Body of pancreas (tissue), 4 donors: Measurements from ENCODE around the gene CCL11. TPM values are rescaled to one million over a fixed set of nuclear protein-coding genes. Genes with fewer than 3 reads are reported as not detected.

Experiments used
- ATAC-seq: fragments of 150-250 bp; one replicate; pipeline ENCODE4 v1.9.1; 2016
- DNase-seq, 4 donors: peaks; one replicate each; pipeline ENCODE4 v3.0.0-alpha.2; 2019
- H3K27ac ChIP-seq, 4 donors: fragments of 200-600 bp; sonication (generic); 1 replicate in 3 of 4; 2 replicates in 1 of 4; pipeline versions ENCODE4 v1.5.1 to v1.6.1; 2016 to 2019; ENCODE audit warnings: mild to moderate bottlenecking in 1 of 4, mixed read lengths in 1 of 4, moderate library complexity in 1 of 4
- H3K27me3 ChIP-seq, 2 donors: fragments of 200-600 bp; sonication (generic); one replicate each; pipeline ENCODE4 v1.6.0; 2016; ENCODE audit warnings: mild to moderate bottlenecking in 1 of 2
- H3K36me3 ChIP-seq, 2 donors: fragments of 200-600 bp; sonication (generic); replicated peaks in 1 of 2; 2 replicates each; pipeline ENCODE4 v1.5.1; 2016; ENCODE audit warnings: low read depth in 2 of 2; ENCODE audit not compliant: insufficient read depth in 1 of 2
- H3K4me1 ChIP-seq: fragments of 200-600 bp; sonication (generic); one replicate; pipeline ENCODE4 v1.6.0; 2016
- H3K4me3 ChIP-seq, 2 donors: fragments of 200-600 bp; sonication (generic); 1 replicate in 1 of 2; 2 replicates in 1 of 2; pipeline ENCODE4 v1.5.1; 2016 to 2019
- H3K9me3 ChIP-seq, 3 donors: fragments of 200-600 bp; sonication (generic); 1 replicate in 2 of 3; 2 replicates in 1 of 3; pipeline ENCODE4 v1.5.1; 2016
- POLR2A ChIP-seq, 3 donors: fragments of 450-650 bp; IDR thresholded peaks; one replicate each; pipeline ENCODE4 v1.6.1; 2016; ENCODE audit warnings: antibody characterized with exemption in 3 of 3, mild to moderate bottlenecking in 2 of 3
- WGBS, 2 donors: methylation state at CpG; one replicate each; pipeline ENCODE4 v1.1.5; 2017; 5-methylcytosine and 5-hydroxymethylcytosine counted together
- intact Hi-C: fragments of 100-400 bp; cut with DNase I; formaldehyde crosslinking; loops from one replicate; pipeline ENCODE4 v1.15.1; 2023
- total RNA-seq, 2 donors: library from RNA; depleted of rRNA; stranded (reverse); fragments of >200 nt; gene quantifications; one replicate each; pipeline ENCODE4 v1.1.0, GENCODE V29; 2016
- TF ChIP-seq, protein P1 (sequence below), 7 experiments: fragments of 450-650 bp in 4 of 7; fragments of 200-600 bp in 3 of 7; sonication (generic) in 3 of 7; IDR thresholded peaks; one replicate each; pipeline ENCODE4 v1.5.1; 2016 to 2019; ENCODE audit warnings: antibody characterized with exemption in 7 of 7

CCL11 gene
- total RNA-seq, 2 donors from 2014 or later = not detected

DNA sequence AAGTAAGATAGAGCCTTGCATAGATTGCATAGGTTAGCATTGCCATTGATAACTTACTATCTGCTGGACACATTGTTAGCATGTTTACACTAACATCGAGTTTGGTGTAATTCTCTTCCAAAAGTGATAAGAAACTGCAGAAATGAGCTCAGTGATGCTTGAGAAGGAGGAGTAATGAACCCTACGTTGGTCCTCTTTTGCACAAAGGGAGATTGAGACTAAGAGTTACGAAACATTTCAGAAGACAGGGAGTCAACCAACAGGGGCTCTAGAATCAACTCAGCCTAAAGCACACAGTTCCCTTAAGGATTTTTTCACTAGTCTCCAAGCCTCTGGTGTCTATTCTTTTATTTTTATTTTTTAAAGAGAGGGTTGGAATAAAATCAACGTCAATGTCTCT lies 8.7 kb upstream of the CCL11 start:
- Histone ChIP-seq H3K4me3 (no peak overlapping the region), H3K27ac (no peak overlapping the region), H3K27me3 (no peaks in the 10 kb centered on the region), H3K4me1 (no peaks in the 10 kb centered on the region), H3K9me3 (no peaks in the 10 kb centered on the region), H3K36me3 (no peaks in the 10 kb centered on the region)
- no peak for DNase-seq
- ATAC-seq = no peak
- WGBS, 2 donors = 37 to 44% methylated on average over 4 of the region's 4 CpGs
- intact Hi-C loops = no loop called here
- no peak for TF ChIP-seq POLR2A (IDR thresholded peaks at IDR 0.05)
- TF ChIP-seq, protein P1, sequence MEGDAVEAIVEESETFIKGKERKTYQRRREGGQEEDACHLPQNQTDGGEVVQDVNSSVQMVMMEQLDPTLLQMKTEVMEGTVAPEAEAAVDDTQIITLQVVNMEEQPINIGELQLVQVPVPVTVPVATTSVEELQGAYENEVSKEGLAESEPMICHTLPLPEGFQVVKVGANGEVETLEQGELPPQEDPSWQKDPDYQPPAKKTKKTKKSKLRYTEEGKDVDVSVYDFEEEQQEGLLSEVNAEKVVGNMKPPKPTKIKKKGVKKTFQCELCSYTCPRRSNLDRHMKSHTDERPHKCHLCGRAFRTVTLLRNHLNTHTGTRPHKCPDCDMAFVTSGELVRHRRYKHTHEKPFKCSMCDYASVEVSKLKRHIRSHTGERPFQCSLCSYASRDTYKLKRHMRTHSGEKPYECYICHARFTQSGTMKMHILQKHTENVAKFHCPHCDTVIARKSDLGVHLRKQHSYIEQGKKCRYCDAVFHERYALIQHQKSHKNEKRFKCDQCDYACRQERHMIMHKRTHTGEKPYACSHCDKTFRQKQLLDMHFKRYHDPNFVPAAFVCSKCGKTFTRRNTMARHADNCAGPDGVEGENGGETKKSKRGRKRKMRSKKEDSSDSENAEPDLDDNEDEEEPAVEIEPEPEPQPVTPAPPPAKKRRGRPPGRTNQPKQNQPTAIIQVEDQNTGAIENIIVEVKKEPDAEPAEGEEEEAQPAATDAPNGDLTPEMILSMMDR (IDR thresholded peaks at IDR 0.05) = no peak

DNA sequence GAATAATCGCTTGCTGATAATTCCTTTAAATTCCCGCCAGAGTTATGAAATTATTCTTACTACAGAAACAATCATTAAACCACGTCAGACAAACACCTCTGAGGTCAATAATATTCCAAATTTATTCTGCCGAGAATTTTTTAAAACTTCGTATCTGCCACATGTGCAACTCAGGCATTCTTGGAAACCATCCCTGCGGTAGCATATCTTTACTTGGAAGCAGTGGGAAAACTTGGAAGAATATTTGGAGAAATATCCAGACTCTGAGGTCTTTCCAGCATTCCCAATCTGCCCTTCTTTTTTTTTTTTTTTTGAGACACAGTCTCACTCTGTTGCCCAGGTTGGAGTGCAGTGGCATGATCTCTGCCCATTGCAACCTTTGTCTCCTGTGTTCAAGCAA lies 2.0 kb upstream of the CCL11 start:
- intact Hi-C loops = no loop called here
- Histone ChIP-seq H3K4me3 (no peak overlapping the region), H3K27ac (no peak overlapping the region), H3K9me3 (no peaks in the 10 kb centered on the region), H3K27me3 (no peaks in the 10 kb centered on the region), H3K4me1 (no peaks in the 10 kb centered on the region), H3K36me3 (no peaks in the 10 kb centered on the region)
- TF ChIP-seq, protein P1 (IDR thresholded peaks at IDR 0.05) = no peak
- TF ChIP-seq POLR2A (IDR thresholded peaks at IDR 0.05) = no peak
- ATAC-seq (no peak), DNase-seq (no peak)
- WGBS, 2 donors = 73% methylated on average over 6 of the region's 6 CpGs

DNA sequence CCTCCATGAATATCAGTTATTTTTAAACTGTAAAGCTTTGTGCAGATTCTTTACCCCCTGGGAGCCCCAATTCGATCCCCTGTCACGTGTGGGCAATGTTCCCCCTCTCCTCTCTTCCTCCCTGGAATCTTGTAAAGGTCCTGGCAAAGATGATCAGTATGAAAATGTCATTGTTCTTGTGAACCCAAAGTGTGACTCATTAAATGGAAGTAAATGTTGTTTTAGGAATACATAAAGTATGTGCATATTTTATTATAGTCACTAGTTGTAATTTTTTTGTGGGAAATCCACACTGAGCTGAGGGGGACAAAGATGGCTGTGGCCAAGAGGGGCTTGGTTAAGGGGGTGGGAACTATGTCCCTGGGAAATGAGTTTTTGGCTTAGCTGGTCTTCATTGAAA lies 2.3 kb downstream of the CCL11 start:
- 33 to 36% methylated on average over 2 of the region's 2 CpGs for WGBS, 2 donors
- intact Hi-C loops = no loop called here
- TF ChIP-seq, protein P1 (IDR thresholded peaks at IDR 0.05) = no peak
- no peak for TF ChIP-seq POLR2A (IDR thresholded peaks at IDR 0.05)

DNA sequence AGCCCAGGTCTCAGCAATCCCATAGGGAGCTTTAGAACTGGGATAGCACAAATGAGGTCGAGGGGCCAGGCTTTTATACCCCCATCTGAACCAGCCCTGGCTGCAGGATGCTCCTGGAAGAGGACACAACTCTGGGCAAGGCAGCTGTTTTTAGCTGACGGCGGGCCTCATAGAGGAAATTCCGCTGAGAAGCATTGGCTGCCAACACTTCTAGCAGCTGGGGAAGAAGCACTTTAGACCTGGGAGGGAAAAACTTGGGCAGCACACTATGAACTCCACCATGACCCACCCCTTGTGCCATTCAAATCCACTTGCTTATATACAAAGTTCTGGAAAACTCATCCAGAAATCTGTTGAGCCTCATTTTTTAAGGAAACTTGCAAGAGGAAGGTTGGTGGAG lies 5.0 kb downstream of the CCL11 start:
- intact Hi-C loops = no loop called here
- TF ChIP-seq, protein P1 (IDR thresholded peaks at IDR 0.05) = no peak
- no peak for TF ChIP-seq POLR2A (IDR thresholded peaks at IDR 0.05)
- no peaks in the 10 kb centered on the region for H3K9me3 ChIP-seq
- no peak for DNase-seq
- no peak for ATAC-seq
- H3K27ac ChIP-seq = no peak overlapping the region
- 62 to 64% methylated on average over 4 of the region's 4 CpGs for WGBS, 2 donors
- H3K27me3 ChIP-seq = no peaks in the 10 kb centered on the region
- no peaks in the 10 kb centered on the region for H3K4me1 ChIP-seq
- H3K4me3 ChIP-seq = no peak overlapping the region
- H3K36me3 ChIP-seq = no peaks in the 10 kb centered on the region

More for the DNA sequence above, 2.3 kb downstream of the CCL11 start:
- ATAC-seq (no peak), DNase-seq (no peak)
- Histone ChIP-seq H3K9me3 (no peaks in the 10 kb centered on the region), H3K36me3 (no peaks in the 10 kb centered on the region), H3K4me1 (no peaks in the 10 kb centered on the region), H3K27me3 (no peaks in the 10 kb centered on the region), H3K4me3 (no peak overlapping the region), H3K27ac (no peak overlapping the region)

DNA sequence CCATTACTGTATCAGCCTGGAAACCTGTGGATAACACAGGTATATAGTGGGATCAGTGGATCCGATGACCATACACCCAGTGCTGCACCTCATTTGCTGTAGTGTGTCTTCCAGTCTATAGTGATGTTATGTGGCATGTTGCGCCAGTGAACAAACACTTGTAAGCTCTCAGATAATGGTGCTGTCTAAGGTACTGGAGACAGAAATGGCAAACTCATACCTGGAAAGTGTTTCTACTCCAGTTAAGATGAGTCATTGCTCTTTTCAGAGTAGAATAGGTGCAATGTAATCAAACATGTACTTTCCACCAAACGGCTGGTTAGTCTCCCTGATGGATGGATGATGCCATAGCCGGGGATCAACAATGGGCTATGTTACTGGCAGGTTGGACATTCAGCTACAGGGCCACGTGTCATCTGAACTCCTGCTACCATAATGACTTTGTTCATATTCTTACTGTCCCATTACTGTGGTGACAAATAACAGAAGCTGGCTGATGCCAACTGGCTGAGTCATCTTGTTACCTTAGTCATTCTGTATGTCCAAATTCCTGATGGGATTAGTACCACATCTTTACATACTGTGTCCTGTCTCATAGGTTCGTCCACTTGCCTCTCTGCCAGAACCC lies 6.3 kb downstream of the CCL11 start:
- H3K9me3 ChIP-seq = no peaks in the 10 kb centered on the region
- no peaks in the 10 kb centered on the region for H3K27me3 ChIP-seq
- 69 to 75% methylated on average over 6 of the region's 6 CpGs for WGBS, 2 donors
- no peak overlapping the region for H3K27ac ChIP-seq
- intact Hi-C loops = no loop called here
- DNase-seq = no peak
- TF ChIP-seq, protein P1 (IDR thresholded peaks at IDR 0.05) = no peak
- no peak for TF ChIP-seq POLR2A (IDR thresholded peaks at IDR 0.05)
- no peaks in the 10 kb centered on the region for H3K4me1 ChIP-seq
- no peak overlapping the region for H3K4me3 ChIP-seq
- H3K36me3 ChIP-seq = no peaks in the 10 kb centered on the region
- ATAC-seq = no peak
